GM23338 (cell line): ENCODE results near the gene GJC1. TPM values are rescaled to one million over a fixed set of nuclear protein-coding genes. Genes with fewer than 3 reads are reported as not detected.

ENCODE experiments used
- ATAC-seq: fragments of 200-7000 bp; cut with Tn5 transposase; 3 replicates; pipeline ENCODE4 v1.9.1; 2020
- DNase-seq: peaks from one replicate; pipeline ENCODE4 v3.0.0-alpha.2; 2015; ENCODE audit warnings: low spot score
- H2AFZ ChIP-seq: fragments of 200-600 bp; sonication (generic); 2 replicates; pipeline ENCODE4 v1.8.0; 2016; ENCODE audit warnings: antibody characterized with exemption, mild to moderate bottlenecking, moderate library complexity
- H3F3A ChIP-seq: fragments of 200-600 bp; sonication (generic); replicated peaks from 2 replicates; pipeline ENCODE4 v1.8.0; 2017; ENCODE audit warnings: antibody characterized with exemption, mixed run types, low read depth
- H3K27ac ChIP-seq: fragments of 200-600 bp; sonication (generic); 2 replicates; pipeline ENCODE4 v1.6.1; 2016; ENCODE audit warnings: low read depth
- H3K27me3 ChIP-seq: fragments of 200-600 bp; sonication (generic); 2 replicates; pipeline ENCODE4 v1.8.0; 2016; ENCODE audit warnings: mild to moderate bottlenecking, mixed run types, moderate library complexity; ENCODE audit not compliant: insufficient read depth
- H3K36me3 ChIP-seq: fragments of 200-600 bp; sonication (generic); 2 replicates; pipeline ENCODE4 v1.8.0; 2016; ENCODE audit warnings: mild to moderate bottlenecking; ENCODE audit not compliant: insufficient read depth
- H3K4me1 ChIP-seq: fragments of 200-600 bp; sonication (generic); 2 replicates; pipeline ENCODE4 v1.8.0; 2016; ENCODE audit warnings: mild to moderate bottlenecking, moderate library complexity; ENCODE audit not compliant: insufficient read depth
- H3K4me2 ChIP-seq: fragments of 200-600 bp; sonication (generic); 2 replicates; pipeline ENCODE4 v1.7.1; 2017; ENCODE audit warnings: mixed run types
- H3K4me3 ChIP-seq: fragments of 200-600 bp; sonication (generic); 2 replicates; pipeline ENCODE4 v1.6.1; 2016; ENCODE audit warnings: mixed run types
- H3K79me2 ChIP-seq: fragments of 200-600 bp; sonication (generic); replicated peaks from 2 replicates; pipeline ENCODE4 v1.8.0; 2017; ENCODE audit warnings: mild to moderate bottlenecking; ENCODE audit not compliant: insufficient read depth
- H3K9me2 ChIP-seq: fragments of 200-600 bp; sonication (generic); 2 replicates; pipeline ENCODE4 v1.8.0; 2017; ENCODE audit not compliant: insufficient read depth
- H4K20me1 ChIP-seq: fragments of 200-600 bp; sonication (generic); replicated peaks from 2 replicates; pipeline ENCODE4 v1.8.0; 2017; ENCODE audit warnings: mild to moderate bottlenecking; ENCODE audit not compliant: insufficient read depth
- H3K27ac Mint-ChIP-seq: 2 replicates; pipeline ENCODE4 v1.8.0; 2020; ENCODE audit warnings: inconsistent platforms, mild to moderate bottlenecking, moderate library complexity, mixed read lengths
- H3K27me3 Mint-ChIP-seq: 3 replicates; pipeline ENCODE4 v1.8.0; 2022; ENCODE audit warnings: low read depth, mild to moderate bottlenecking, moderate library complexity, mixed read lengths, inconsistent platforms; ENCODE audit not compliant: insufficient read depth, poor library complexity
- H3K36me3 Mint-ChIP-seq: 3 replicates; pipeline ENCODE4 v1.8.0; 2021; ENCODE audit warnings: low read depth, mild to moderate bottlenecking, inconsistent platforms, moderate library complexity, mixed read lengths
- H3K4me1 Mint-ChIP-seq: 3 replicates; pipeline ENCODE4 v1.8.0; 2020; ENCODE audit warnings: mild to moderate bottlenecking, inconsistent platforms, mixed read lengths
- H3K4me3 Mint-ChIP-seq: 3 replicates; pipeline ENCODE4 v1.8.0; 2021; ENCODE audit warnings: moderate library complexity, mild to moderate bottlenecking, inconsistent platforms, mixed read lengths
- H3K9me3 Mint-ChIP-seq: 3 replicates; pipeline ENCODE4 v1.8.0; 2020; ENCODE audit warnings: moderate library complexity, mild to moderate bottlenecking, inconsistent platforms, mixed read lengths
- CREB1 ChIP-seq: fragments of 250-450 bp; sonication (Bioruptor Pico); IDR thresholded peaks from 2 replicates; pipeline ENCODE4 v1.5.0; 2020; ENCODE audit warnings: low read depth, mild to moderate bottlenecking, moderate library complexity
- CTCF ChIP-seq, 2 experiments: fragments of 200-600 bp in 1 of 2; sonication (generic) in 1 of 2; conservative IDR thresholded peaks; 2 replicates each; pipeline versions ENCODE4 v1.5.1 to v1.6.1; 2016 to 2017; ENCODE audit warnings: antibody characterized with exemption in 2 of 2, low read depth in 2 of 2, mild to moderate bottlenecking in 2 of 2, moderate library complexity in 1 of 2
- EZH2 ChIP-seq: fragments of 200-600 bp; sonication (generic); IDR thresholded peaks from one replicate; pipeline ENCODE4 v1.8.0; 2017; ENCODE audit warnings: antibody characterized with exemption, mild to moderate bottlenecking, low read depth; ENCODE audit not compliant: unreplicated experiment
- NANOG ChIP-seq: IDR thresholded peaks from 2 replicates; pipeline ENCODE4 v1.6.1; 2016; ENCODE audit warnings: antibody characterized with exemption, borderline replicate concordance
- POLR2AphosphoS5 ChIP-seq: IDR thresholded peaks from 2 replicates; pipeline ENCODE4 v1.6.1; 2016; ENCODE audit warnings: antibody characterized with exemption, low read depth
- ZNF462 ChIP-seq: fragments of 250-450 bp; sonication (Bioruptor Pico); IDR thresholded peaks from 2 replicates; pipeline ENCODE4 v1.5.0; 2020; ENCODE audit warnings: mild to moderate bottlenecking, moderate library complexity
- polyA plus RNA-seq: library from polyadenylated mRNA; unstranded; fragments of >200 nt; fragmentation: Nextera tagmentation; extraction: Ambion mirVana; gene quantifications from 2 replicates; pipeline ENCODE4 v1.2.1, GENCODE V29; 2016
- total RNA-seq: library from RNA; depleted of rRNA; stranded (reverse); fragments of >200 nt; shearing (Covaris generic); gene quantifications from 2 replicates; pipeline ENCODE4 v1.2.3, GENCODE V29; 2014

Gene GJC1
- total and polyA plus RNA-seq, 2 experiments from 2014 or later: 34.7 to 99.2 TPM

DNA sequence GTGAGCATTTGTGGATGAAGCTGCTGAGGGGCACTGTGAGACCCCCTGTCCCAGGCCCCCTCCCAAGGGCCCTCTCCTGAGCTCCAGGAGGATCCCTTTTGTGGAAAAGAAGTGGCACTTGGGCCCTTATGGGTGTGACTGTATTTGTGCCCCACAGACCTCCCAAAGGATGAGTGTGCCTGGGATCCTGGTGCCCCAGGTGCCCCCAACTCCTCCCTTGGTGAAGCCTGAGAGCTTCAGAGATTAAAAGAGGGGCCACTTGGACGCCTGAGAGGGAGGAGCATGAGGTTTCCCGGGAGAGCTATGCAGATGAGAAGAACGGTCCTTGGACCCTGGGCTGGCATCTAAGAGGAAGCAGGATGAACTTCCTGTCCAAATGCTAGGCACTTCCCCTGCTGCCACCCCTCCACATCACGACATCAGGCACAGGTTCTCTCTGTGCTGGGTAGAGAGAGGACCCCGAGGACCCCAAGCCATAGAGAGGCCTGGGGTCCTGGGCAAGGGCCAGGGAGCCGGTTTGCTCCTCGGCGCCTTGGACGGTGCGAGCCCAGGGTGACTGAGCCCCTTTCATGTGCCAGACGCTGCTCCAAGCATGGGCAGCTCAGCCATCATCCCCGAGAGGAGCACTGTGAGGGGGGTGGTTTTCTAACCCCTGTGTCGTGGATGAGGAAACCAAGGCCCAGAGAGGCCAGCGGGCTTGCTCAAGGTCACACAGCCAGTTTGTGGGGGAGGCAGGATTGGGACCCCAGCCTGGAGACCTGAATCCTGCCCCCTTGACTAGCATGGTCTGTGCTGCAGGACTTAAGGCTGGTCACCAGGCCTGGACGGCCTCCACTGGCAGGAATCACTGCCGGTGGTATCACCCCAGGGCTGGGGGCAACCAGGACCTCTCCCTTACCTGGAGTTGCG, 76.9 kb downstream of the GJC1 start:
- Histone ChIP-seq H3K9me2 (no peaks in the 10 kb centered on the region), H3K4me2 (no peak overlapping the region), H3K4me3 (no peak overlapping the region), H3K79me2 (no peaks in the 10 kb centered on the region), H3K27ac (no peak overlapping the region), H3K27me3 (peaks cover 22% of the 10 kb centered on the region), H3K36me3 (no peaks in the 10 kb centered on the region), H2AFZ (no peak overlapping the region), H3K4me1 (no peaks in the 10 kb centered on the region; the same call in 1 of the 2 replicates), H3F3A (no peaks in the 10 kb centered on the region), H4K20me1 (no peaks in the 10 kb centered on the region)
- Mint-ChIP-seq H3K4me3 (no peak overlapping the region), H3K27me3 (peaks cover 32% of the 10 kb centered on the region), H3K27ac (no peak overlapping the region), H3K4me1 (peaks cover 9% of the 10 kb centered on the region), H3K9me3 (no peaks in the 10 kb centered on the region), H3K36me3 (peaks cover 21% of the 10 kb centered on the region; the same call in 2 of the 3 replicates)
- TF ChIP-seq NANOG (no peak), EZH2 (no peak), ZNF462 (CRISPR knock-in tag) (no peak), CREB1 (CRISPR knock-in tag) (no peak), CTCF (conservative IDR thresholded peaks at IDR 0.05; ENCODE audit: low read depth in 2 of 2) (no peak), POLR2AphosphoS5 (no peak)
- no peak for DNase-seq
- no peak for ATAC-seq
